GM12878 (cell line): Measurements from ENCODE around the gene IL15.

Source experiments
- CHD2 ChIP-seq: IDR thresholded peaks from 2 replicates; pipeline ENCODE4 v1.6.1; 2011; ENCODE audit warnings: low read depth, low read length, improper control_type of control experiment, borderline replicate concordance
- EP300 ChIP-seq, 2 experiments: fragments of 150-350 bp in 1 of 2; IDR thresholded peaks; 2 replicates each; pipeline ENCODE4 v1.6.1; 2011 to 2012; ENCODE audit warnings: low read depth in 2 of 2, low read length in 2 of 2, borderline replicate concordance in 1 of 2, improper control_type of control experiment in 1 of 2, inconsistent platforms in 1 of 2; ENCODE audit not compliant: control insufficient read depth in 1 of 2
- GABPA ChIP-seq: IDR thresholded peaks from 2 replicates; pipeline ENCODE4 v1.6.1; 2014; ENCODE audit warnings: antibody characterized with exemption, low read depth, mild to moderate bottlenecking, inconsistent platforms
- KDM1A ChIP-seq: fragments of 200-600 bp; sonication (generic); IDR thresholded peaks from 2 replicates; pipeline ENCODE4 v1.6.1; 2016; ENCODE audit warnings: borderline replicate concordance
- LARP7 ChIP-seq: fragments of 450-650 bp; IDR thresholded peaks from 2 replicates; pipeline ENCODE4 v1.6.1; 2017; ENCODE audit warnings: mild to moderate bottlenecking
- NFIC ChIP-seq: IDR thresholded peaks from 2 replicates; pipeline ENCODE4 v1.6.1; 2012; ENCODE audit warnings: low read depth, mild to moderate bottlenecking, inconsistent platforms, low read length, moderate library complexity
- NFYA ChIP-seq: IDR thresholded peaks from 2 replicates; pipeline ENCODE4 v1.6.1; 2011; ENCODE audit warnings: low read depth, mild to moderate bottlenecking, low read length, improper control_type of control experiment, borderline replicate concordance
- POLR2A ChIP-seq: IDR thresholded peaks from 2 replicates; pipeline ENCODE4 v1.6.1; 2011; ENCODE audit warnings: low read depth, mild to moderate bottlenecking, low read length
- POLR2AphosphoS5 ChIP-seq: IDR thresholded peaks from 2 replicates; pipeline ENCODE4 v1.6.1; 2011; ENCODE audit warnings: mild to moderate bottlenecking, low read length, inconsistent platforms
- TCF7 ChIP-seq: IDR thresholded peaks from 2 replicates; pipeline ENCODE4 v1.6.1; 2014; ENCODE audit warnings: antibody characterized with exemption, borderline replicate concordance
- ZBTB33 ChIP-seq: fragments of 450-650 bp; IDR thresholded peaks from 2 replicates; pipeline ENCODE4 v1.6.1; 2017; ENCODE audit warnings: mild to moderate bottlenecking
- ZZZ3 ChIP-seq: IDR thresholded peaks from 2 replicates; pipeline ENCODE4 v1.6.1; 2011; ENCODE audit warnings: low read depth; ENCODE audit not compliant: control insufficient read depth, insufficient read length
- TF ChIP-seq, protein P1 (sequence below), 3 experiments: IDR thresholded peaks in 2 of 3; conservative IDR thresholded peaks in 1 of 3; 2 replicates each; pipeline ENCODE4 v1.5.1; 2011; ENCODE audit warnings: low read depth in 3 of 3, low read length in 3 of 3, mild to moderate bottlenecking in 3 of 3, control low read depth in 2 of 3, moderate library complexity in 2 of 3, inconsistent platforms in 1 of 3, mixed read lengths in 1 of 3; ENCODE audit not compliant: control insufficient read depth in 2 of 3, insufficient read depth in 1 of 3; ENCODE audit errors: extremely low read depth in 1 of 3

- TF ChIP-seq NFYA: no peak
- no peak for TF ChIP-seq KDM1A
- TF ChIP-seq, protein P1, sequence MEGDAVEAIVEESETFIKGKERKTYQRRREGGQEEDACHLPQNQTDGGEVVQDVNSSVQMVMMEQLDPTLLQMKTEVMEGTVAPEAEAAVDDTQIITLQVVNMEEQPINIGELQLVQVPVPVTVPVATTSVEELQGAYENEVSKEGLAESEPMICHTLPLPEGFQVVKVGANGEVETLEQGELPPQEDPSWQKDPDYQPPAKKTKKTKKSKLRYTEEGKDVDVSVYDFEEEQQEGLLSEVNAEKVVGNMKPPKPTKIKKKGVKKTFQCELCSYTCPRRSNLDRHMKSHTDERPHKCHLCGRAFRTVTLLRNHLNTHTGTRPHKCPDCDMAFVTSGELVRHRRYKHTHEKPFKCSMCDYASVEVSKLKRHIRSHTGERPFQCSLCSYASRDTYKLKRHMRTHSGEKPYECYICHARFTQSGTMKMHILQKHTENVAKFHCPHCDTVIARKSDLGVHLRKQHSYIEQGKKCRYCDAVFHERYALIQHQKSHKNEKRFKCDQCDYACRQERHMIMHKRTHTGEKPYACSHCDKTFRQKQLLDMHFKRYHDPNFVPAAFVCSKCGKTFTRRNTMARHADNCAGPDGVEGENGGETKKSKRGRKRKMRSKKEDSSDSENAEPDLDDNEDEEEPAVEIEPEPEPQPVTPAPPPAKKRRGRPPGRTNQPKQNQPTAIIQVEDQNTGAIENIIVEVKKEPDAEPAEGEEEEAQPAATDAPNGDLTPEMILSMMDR (IDR thresholded peaks at IDR 0.05 in 2 of 3, conservative IDR thresholded peaks at IDR 0.05 in 1 of 3; ENCODE audit: control insufficient read depth in 2 of 3, extremely low read depth in 1 of 3, insufficient read depth in 1 of 3, low read depth in 3 of 3, low read length in 3 of 3): no peak
- no peak for TF ChIP-seq NFIC
- no peak for TF ChIP-seq LARP7
- no peak for TF ChIP-seq POLR2AphosphoS5
- no peak for TF ChIP-seq TCF7
- no peak for TF ChIP-seq ZBTB33
- TF ChIP-seq ZZZ3: no peak
- no peak for TF ChIP-seq GABPA
- no peak for TF ChIP-seq EP300 (IDR thresholded peaks at IDR 0.05; ENCODE audit: borderline replicate concordance in 1 of 2, control insufficient read depth in 1 of 2, low read depth in 2 of 2, low read length in 2 of 2)
- TF ChIP-seq CHD2: no peak
- TF ChIP-seq POLR2A: no peak
Measured at GRCh38 chr4:141630854-141631253, 5.5 kb upstream of the IL15 start.
